Bronchial epithelial cell (primary cell): Measurements from ENCODE around the gene FBXW5. TPM values are rescaled to one million over a fixed set of nuclear protein-coding genes. Genes with fewer than 3 reads are reported as not detected.

Source experiments
- DNase-seq: peaks from one replicate; pipeline ENCODE4 v3.0.0-alpha.2; 2010; ENCODE audit warnings: low read depth
- FAIRE-seq: peaks from 2 replicates; lab custom pipeline; 2011; peaks lifted over from hg19 to GRCh38; lab: Jason Lieb, UNC
- H3K27me3 ChIP-seq: 2 replicates; pipeline ENCODE4 v1.5.1; 2011; ENCODE audit warnings: low read length; ENCODE audit not compliant: control insufficient read depth, insufficient read depth
- H3K36me3 ChIP-seq: 2 replicates; pipeline ENCODE4 v1.5.1; 2011; ENCODE audit warnings: low read length; ENCODE audit not compliant: control insufficient read depth, insufficient read depth
- H3K4me3 ChIP-seq: 2 replicates; pipeline ENCODE4 v1.5.1; 2011; ENCODE audit warnings: mild to moderate bottlenecking, low read depth, low read length, control low read depth
- CTCF ChIP-seq: IDR thresholded peaks from 2 replicates; pipeline ENCODE4 v1.5.1; 2011; ENCODE audit warnings: mild to moderate bottlenecking, moderate library complexity, low read length, control low read depth, inconsistent platforms; ENCODE audit not compliant: insufficient read depth, severe bottlenecking
- total RNA-seq: library from RNA; depleted of rRNA; stranded (reverse); fragments of >200 nt; gene quantifications from 2 replicates; pipeline ENCODE4 v1.2.1, GENCODE V29; 2014

The FBXW5 gene
- total RNA-seq, 1 donor from 2014 or later, result 162 TPM

- Histone ChIP-seq H3K36me3 (no peaks in the 10 kb centered on the region), H3K4me3 (no peak overlapping the region), H3K27me3 (peaks cover 10% of the 10 kb centered on the region)
- DNase-seq, result no peak
- no peak for TF ChIP-seq CTCF
- FAIRE-seq, result no peak
These were observed 38.6 kb upstream of the FBXW5 start for GRCh38 chr9:136983167-136983566.

GRCh38 chr9:136982232-136983051 lies 37.9 kb upstream of the FBXW5 start, which contains the start of gene LCNL1:
Gene LCNL1, plus strand, starts transcription at chr9:136982993. Its CDS starts 594 bp downstream, at chr9:136983587.
- Histone ChIP-seq H3K4me3 (no peak within 1 kb of the TSS), H3K27me3 (peaks cover 10% of the 10 kb centered on the region), H3K36me3 (no peaks in the 10 kb centered on the region)
- no peak for TF ChIP-seq CTCF
- DNase-seq (no peak), FAIRE-seq (no peak)

- H3K4me3 ChIP-seq, result no peak overlapping the region
- H3K36me3 ChIP-seq, result no peaks in the 10 kb centered on the region
- FAIRE-seq, result no peak
- DNase-seq, result no peak
- H3K27me3 ChIP-seq, result peaks cover 10% of the 10 kb centered on the region
- TF ChIP-seq CTCF, result no peak
These were observed 37.2 kb upstream of the FBXW5 start for GRCh38 chr9:136981588-136982231.

GRCh38 chr9:136980669-136981478 lies 36.3 kb upstream of the FBXW5 start:
- H3K36me3 ChIP-seq, result no peaks in the 10 kb centered on the region
- no peak for FAIRE-seq

More at GRCh38 chr9:136980669-136981478, 36.3 kb upstream of the FBXW5 start:
- DNase-seq, result no peak
- Histone ChIP-seq H3K27me3 (peaks cover 10% of the 10 kb centered on the region), H3K4me3 (no peak overlapping the region)
- no peak for TF ChIP-seq CTCF
